Medulla oblongata (tissue), 1 donor: ENCODE data around the gene CELF4.

Experiments used
- DNase-seq: peaks from one replicate; pipeline ENCODE4 v3.0.0-alpha.2; 2015; ENCODE audit errors: extremely low spot score

CELF4 gene

GRCh38 chr18:37318360-37319355 lies 246.9 kb downstream of the CELF4 start:
- DNase-seq: no peak

GRCh38 chr18:37317486-37317885 lies 248.1 kb downstream of the CELF4 start:
- no peak for DNase-seq

- no peak for DNase-seq
Measured at GRCh38 chr18:37316468-37316867, 249.1 kb downstream of the CELF4 start.

- DNase-seq: no peak
Measured at GRCh38 chr18:37315935-37316334, 249.7 kb downstream of the CELF4 start.

- DNase-seq: no peak
Measured at GRCh38 chr18:37314534-37314933, 251.1 kb downstream of the CELF4 start.

GRCh38 chr18:37313624-37314023 lies 252.0 kb downstream of the CELF4 start:
- no peak for DNase-seq

GRCh38 chr18:37309861-37310260 lies 255.7 kb downstream of the CELF4 start:
- DNase-seq: no peak

- DNase-seq: no peak
Measured at GRCh38 chr18:37309059-37309458, 256.5 kb downstream of the CELF4 start.

- no peak for DNase-seq
Measured at GRCh38 chr18:37307181-37307580, 258.4 kb downstream of the CELF4 start.

- DNase-seq: no peak
Measured at GRCh38 chr18:37306432-37306831, 259.2 kb downstream of the CELF4 start.

- DNase-seq: no peak
Measured at GRCh38 chr18:37305066-37305465, 260.5 kb downstream of the CELF4 start.

GRCh38 chr18:37304012-37304680 lies 261.5 kb downstream of the CELF4 start:
- DNase-seq: no peak

GRCh38 chr18:37303009-37303408 lies 262.6 kb downstream of the CELF4 start:
- no peak for DNase-seq

- no peak for DNase-seq
Measured at GRCh38 chr18:37302519-37302918, 263.1 kb downstream of the CELF4 start.

- peak; percentile 62 for DNase-seq
Measured at GRCh38 chr18:37299471-37300304, 265.9 kb downstream of the CELF4 start.

- DNase-seq: no peak
Measured at GRCh38 chr18:37298816-37299215, 266.8 kb downstream of the CELF4 start.

GRCh38 chr18:37297106-37297505 lies 268.5 kb downstream of the CELF4 start:
- DNase-seq: no peak

GRCh38 chr18:37294951-37295350 lies 270.6 kb downstream of the CELF4 start:
- no peak for DNase-seq

GRCh38 chr18:37293359-37293758 lies 272.2 kb downstream of the CELF4 start:
- DNase-seq: no peak

- no peak for DNase-seq
Measured at GRCh38 chr18:37289423-37289822, 276.2 kb downstream of the CELF4 start.

- DNase-seq: no peak
Measured at GRCh38 chr18:37287601-37288000, 278.0 kb downstream of the CELF4 start.

- DNase-seq: no peak
Measured at GRCh38 chr18:37286801-37287200, 278.8 kb downstream of the CELF4 start.
